SK-N-SH (cell line): ENCODE results near the gene SEZ6L.

Experiments
- CHD2 ChIP-seq: fragments of 150-350 bp; IDR thresholded peaks from 2 replicates; pipeline ENCODE4 v1.6.1; 2018; ENCODE audit warnings: low read length; ENCODE audit not compliant: partially characterized antibody
- EP300 ChIP-seq, 2 experiments: IDR thresholded peaks; 2 replicates each; pipeline versions ENCODE4 v1.4.0 to v1.6.1; 2012; ENCODE audit warnings: borderline replicate concordance in 1 of 2, low read depth in 1 of 2, low read length in 1 of 2
- FOXJ3 ChIP-seq: sonication (generic); formaldehyde crosslinking; IDR thresholded peaks from 2 replicates; pipeline ENCODE4 v1.5.1; 2020; ENCODE audit warnings: mild to moderate bottlenecking, missing genetic modification reagents
- GABPA ChIP-seq: IDR thresholded peaks from 2 replicates; pipeline ENCODE4 v1.4.0; 2012; ENCODE audit warnings: low read depth, mild to moderate bottlenecking
- MEF2A ChIP-seq: IDR thresholded peaks from 2 replicates; pipeline ENCODE4 v1.4.0; 2012; ENCODE audit warnings: low read depth, borderline replicate concordance
- NRF1 ChIP-seq: IDR thresholded peaks from 2 replicates; pipeline ENCODE4 v1.6.1; 2012; ENCODE audit warnings: low read depth, mild to moderate bottlenecking, low read length
- PBX3 ChIP-seq: IDR thresholded peaks from 2 replicates; pipeline ENCODE4; 2012
- REST ChIP-seq: IDR thresholded peaks from 2 replicates; pipeline ENCODE4 v1.6.1; 2012; ENCODE audit warnings: mild to moderate bottlenecking, low read depth, low read length, moderate library complexity
- RFX5 ChIP-seq: IDR thresholded peaks from 2 replicates; pipeline ENCODE4 v1.6.1; 2012; ENCODE audit warnings: mild to moderate bottlenecking, improper control_type of control experiment, low read length
- SIN3A ChIP-seq: IDR thresholded peaks from 2 replicates; pipeline ENCODE4 v1.6.1; 2012; ENCODE audit warnings: low read depth, mild to moderate bottlenecking, low read length, moderate library complexity, borderline replicate concordance
- SMC3 ChIP-seq: IDR thresholded peaks from 2 replicates; pipeline ENCODE4 v1.6.1; 2012; ENCODE audit warnings: low read depth, low read length, improper control_type of control experiment
- TF ChIP-seq, protein P1 (sequence below): fragments of 200-600 bp; sonication (generic); IDR thresholded peaks from 2 replicates; pipeline ENCODE4 v1.6.1; 2017; ENCODE audit warnings: antibody characterized with exemption, mild to moderate bottlenecking, moderate library complexity
- TF ChIP-seq, protein P2 (sequence below): IDR thresholded peaks from 2 replicates; pipeline ENCODE4 v1.4.0; 2012; ENCODE audit warnings: low read depth
- TF ChIP-seq, protein P3 (sequence below): fragments of 150-350 bp; IDR thresholded peaks from 2 replicates; pipeline ENCODE4 v1.6.1; 2017; ENCODE audit warnings: antibody characterized with exemption, low read length, low read depth, borderline replicate concordance

GRCh38 chr22:26322179-26322905 lies 153.1 kb downstream of the SEZ6L start:
- TF ChIP-seq, protein P1, sequence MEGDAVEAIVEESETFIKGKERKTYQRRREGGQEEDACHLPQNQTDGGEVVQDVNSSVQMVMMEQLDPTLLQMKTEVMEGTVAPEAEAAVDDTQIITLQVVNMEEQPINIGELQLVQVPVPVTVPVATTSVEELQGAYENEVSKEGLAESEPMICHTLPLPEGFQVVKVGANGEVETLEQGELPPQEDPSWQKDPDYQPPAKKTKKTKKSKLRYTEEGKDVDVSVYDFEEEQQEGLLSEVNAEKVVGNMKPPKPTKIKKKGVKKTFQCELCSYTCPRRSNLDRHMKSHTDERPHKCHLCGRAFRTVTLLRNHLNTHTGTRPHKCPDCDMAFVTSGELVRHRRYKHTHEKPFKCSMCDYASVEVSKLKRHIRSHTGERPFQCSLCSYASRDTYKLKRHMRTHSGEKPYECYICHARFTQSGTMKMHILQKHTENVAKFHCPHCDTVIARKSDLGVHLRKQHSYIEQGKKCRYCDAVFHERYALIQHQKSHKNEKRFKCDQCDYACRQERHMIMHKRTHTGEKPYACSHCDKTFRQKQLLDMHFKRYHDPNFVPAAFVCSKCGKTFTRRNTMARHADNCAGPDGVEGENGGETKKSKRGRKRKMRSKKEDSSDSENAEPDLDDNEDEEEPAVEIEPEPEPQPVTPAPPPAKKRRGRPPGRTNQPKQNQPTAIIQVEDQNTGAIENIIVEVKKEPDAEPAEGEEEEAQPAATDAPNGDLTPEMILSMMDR: no peak
- no peak for TF ChIP-seq CHD2
- TF ChIP-seq SIN3A: no peak
- no peak for TF ChIP-seq GABPA
- no peak for TF ChIP-seq MEF2A
- TF ChIP-seq NRF1: no peak
- TF ChIP-seq, protein P2, sequence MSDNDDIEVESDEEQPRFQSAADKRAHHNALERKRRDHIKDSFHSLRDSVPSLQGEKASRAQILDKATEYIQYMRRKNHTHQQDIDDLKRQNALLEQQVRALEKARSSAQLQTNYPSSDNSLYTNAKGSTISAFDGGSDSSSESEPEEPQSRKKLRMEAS: no peak
- no peak for TF ChIP-seq SMC3
- no peak for TF ChIP-seq RFX5
- TF ChIP-seq PBX3: no peak
- no peak for TF ChIP-seq REST
- TF ChIP-seq EP300 (IDR thresholded peaks at IDR 0.05; ENCODE audit: borderline replicate concordance in 1 of 2, low read depth in 1 of 2, low read length in 1 of 2): 0 out of 4 replicates have a peak, but pooled peaks of 1 of the 2 experiments have one; percentile 6
- no peak for TF ChIP-seq FOXJ3
- TF ChIP-seq, protein P3, sequence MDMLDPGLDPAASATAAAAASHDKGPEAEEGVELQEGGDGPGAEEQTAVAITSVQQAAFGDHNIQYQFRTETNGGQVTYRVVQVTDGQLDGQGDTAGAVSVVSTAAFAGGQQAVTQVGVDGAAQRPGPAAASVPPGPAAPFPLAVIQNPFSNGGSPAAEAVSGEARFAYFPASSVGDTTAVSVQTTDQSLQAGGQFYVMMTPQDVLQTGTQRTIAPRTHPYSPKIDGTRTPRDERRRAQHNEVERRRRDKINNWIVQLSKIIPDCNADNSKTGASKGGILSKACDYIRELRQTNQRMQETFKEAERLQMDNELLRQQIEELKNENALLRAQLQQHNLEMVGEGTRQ: no peak
